Measurements from ENCODE around the gene HTR2A.

DNA sequence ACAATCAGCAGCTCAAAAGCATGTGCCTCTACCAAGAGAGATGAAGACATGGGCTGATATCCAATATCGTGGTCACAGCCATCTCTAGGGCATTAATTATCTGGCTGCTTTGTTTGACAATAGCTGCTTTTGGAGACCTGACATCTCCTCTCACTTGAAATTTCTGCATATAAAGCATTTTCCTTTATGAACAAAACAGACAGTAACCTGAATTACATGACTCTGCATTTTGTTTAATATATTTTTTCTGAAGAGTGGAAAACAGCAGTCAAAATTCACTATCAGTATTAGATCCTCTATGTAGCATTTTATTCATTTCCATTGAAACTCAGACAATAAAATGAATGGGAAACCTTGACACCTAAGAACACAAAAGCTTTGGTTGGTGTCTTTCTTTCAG, 57.5 kb downstream of the HTR2A start:
- TF ChIP-seq, protein P1, sequence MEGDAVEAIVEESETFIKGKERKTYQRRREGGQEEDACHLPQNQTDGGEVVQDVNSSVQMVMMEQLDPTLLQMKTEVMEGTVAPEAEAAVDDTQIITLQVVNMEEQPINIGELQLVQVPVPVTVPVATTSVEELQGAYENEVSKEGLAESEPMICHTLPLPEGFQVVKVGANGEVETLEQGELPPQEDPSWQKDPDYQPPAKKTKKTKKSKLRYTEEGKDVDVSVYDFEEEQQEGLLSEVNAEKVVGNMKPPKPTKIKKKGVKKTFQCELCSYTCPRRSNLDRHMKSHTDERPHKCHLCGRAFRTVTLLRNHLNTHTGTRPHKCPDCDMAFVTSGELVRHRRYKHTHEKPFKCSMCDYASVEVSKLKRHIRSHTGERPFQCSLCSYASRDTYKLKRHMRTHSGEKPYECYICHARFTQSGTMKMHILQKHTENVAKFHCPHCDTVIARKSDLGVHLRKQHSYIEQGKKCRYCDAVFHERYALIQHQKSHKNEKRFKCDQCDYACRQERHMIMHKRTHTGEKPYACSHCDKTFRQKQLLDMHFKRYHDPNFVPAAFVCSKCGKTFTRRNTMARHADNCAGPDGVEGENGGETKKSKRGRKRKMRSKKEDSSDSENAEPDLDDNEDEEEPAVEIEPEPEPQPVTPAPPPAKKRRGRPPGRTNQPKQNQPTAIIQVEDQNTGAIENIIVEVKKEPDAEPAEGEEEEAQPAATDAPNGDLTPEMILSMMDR (IDR thresholded peaks at IDR 0.05) = no peak
- TF ChIP-seq EZH2 (IDR thresholded peaks at IDR 0.05) = no peak

Measured in neural progenitor cell (in vitro differentiated cells).